A673 (cell line): Measurements from ENCODE around the gene MB21D2. TPM values are rescaled to one million over a fixed set of nuclear protein-coding genes. Genes with fewer than 3 reads are reported as not detected.

ENCODE experiments used
- BruUV-seq: library from RNA; stranded (reverse); fragments of 400-500 nt; replicated peaks from 2 replicates; lab custom pipeline; 2021; lab: Mats Ljungman, UMichigan
- CTCF ChIA-PET: fragments of 300-600 bp; sonication (Branson Sonifier 250); formaldehyde crosslinking; loops from one replicate; lab custom pipeline; 2022; ENCODE audit warnings: antibody characterized with exemption; lab: Charles Lee
- POLR2A ChIA-PET: fragments of 300-600 bp; sonication (Branson Sonifier 250); formaldehyde crosslinking; loops from one replicate; lab custom pipeline; 2022; ENCODE audit warnings: antibody characterized with exemption; ENCODE audit not compliant: low non-redundant PET; lab: Charles Lee
- DNase-seq: peaks from one replicate; pipeline ENCODE4 v3.0.0-alpha.2; 2015; ENCODE audit warnings: low spot score
- H3K27ac ChIP-seq: fragments of 200-600 bp; sonication (generic); 2 replicates; pipeline ENCODE4 v1.5.1; 2016; ENCODE audit warnings: mixed run types, low read depth, mild to moderate bottlenecking, mixed read lengths, antibody characterized with exemption, low read length; ENCODE audit not compliant: poor library complexity, severe bottlenecking
- H3K27me3 ChIP-seq: fragments of 200-600 bp; sonication (generic); replicated peaks from 2 replicates; pipeline ENCODE4 v1.6.1; 2017; ENCODE audit warnings: mixed run types, low read depth, mild to moderate bottlenecking, mixed read lengths, antibody characterized with exemption, low read length; ENCODE audit not compliant: insufficient read depth, poor library complexity
- H3K36me3 ChIP-seq: fragments of 200-600 bp; sonication (generic); 2 replicates; pipeline ENCODE4 v1.6.1; 2016; ENCODE audit warnings: mixed run types, mild to moderate bottlenecking, mixed read lengths, antibody characterized with exemption, low read length; ENCODE audit not compliant: insufficient read depth, poor library complexity, severe bottlenecking
- H3K4me1 ChIP-seq: fragments of 200-600 bp; sonication (generic); 2 replicates; pipeline ENCODE4 v1.6.1; 2017; ENCODE audit warnings: mixed run types, mild to moderate bottlenecking, mixed read lengths, antibody characterized with exemption, low read length; ENCODE audit not compliant: insufficient read depth, poor library complexity, severe bottlenecking
- H3K4me3 ChIP-seq: fragments of 200-600 bp; sonication (generic); 2 replicates; pipeline ENCODE4 v1.5.1; 2016; ENCODE audit warnings: low read depth, mixed run types, mild to moderate bottlenecking, mixed read lengths, low read length; ENCODE audit not compliant: poor library complexity, severe bottlenecking
- H3K9me3 ChIP-seq: fragments of 200-600 bp; sonication (generic); 2 replicates; pipeline ENCODE4 v1.6.1; 2016; ENCODE audit warnings: mixed run types, low read depth, mild to moderate bottlenecking, mixed read lengths, antibody characterized with exemption, low read length; ENCODE audit not compliant: poor library complexity, severe bottlenecking
- EZH2 ChIP-seq: fragments of 200-600 bp; sonication (generic); IDR thresholded peaks from 2 replicates; pipeline ENCODE4 v1.6.1; 2017; ENCODE audit warnings: borderline replicate concordance, low read depth, mild to moderate bottlenecking, mixed read lengths, antibody characterized with exemption, low read length; ENCODE audit not compliant: poor library complexity, severe bottlenecking
- intact Hi-C: fragments of 100-400 bp; cut with micrococcal nuclease; formaldehyde crosslinking; loops from one replicate; pipeline ENCODE4 v1.10.0; 2022; ENCODE audit not compliant: unreplicated experiment
- total RNA-seq: library from RNA; stranded (reverse); gene quantifications from 2 replicates; pipeline ENCODE4 v1.2.3, GENCODE V29; 2021
- TF ChIP-seq, protein P1 (sequence below): fragments of 300-800, 200-600 bp; sonication (generic); conservative IDR thresholded peaks from 2 replicates; pipeline ENCODE4 v1.5.1; 2017; ENCODE audit warnings: low read depth, mild to moderate bottlenecking, antibody characterized with exemption, low read length, moderate library complexity, mixed read lengths

Gene MB21D2
- total RNA-seq, 1 experiment from 2014 or later: 8.1 TPM

DNA sequence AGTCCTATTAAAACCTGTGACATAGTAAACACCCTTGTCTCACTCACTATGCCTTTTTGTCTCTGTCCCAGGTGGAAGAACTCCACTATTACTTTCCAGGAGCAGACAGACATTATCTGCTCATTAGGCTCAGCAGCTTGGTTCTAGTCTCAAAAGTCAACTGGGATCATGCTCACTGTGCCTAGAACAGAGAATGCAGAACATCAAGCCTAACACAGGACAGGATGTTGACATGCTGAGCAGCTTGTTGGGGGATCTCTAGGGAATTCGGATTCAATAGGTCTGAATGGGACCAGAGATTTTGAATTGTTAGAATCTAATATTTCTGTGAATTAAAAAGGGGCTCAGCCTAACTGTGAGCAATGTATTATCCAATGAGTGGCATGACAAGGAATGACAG lies 6.4 kb downstream of the MB21D2 start:
- Histone ChIP-seq H3K9me3 (no peaks in the 10 kb centered on the region), H3K27me3 (no peaks in the 10 kb centered on the region), H3K36me3 (no peaks in the 10 kb centered on the region), H3K4me1 (peaks cover 40% of the 10 kb centered on the region), H3K27ac (no peak overlapping the region), H3K4me3 (no peak overlapping the region)
- intact Hi-C loops: no loop called here
- TF ChIP-seq, protein P1, sequence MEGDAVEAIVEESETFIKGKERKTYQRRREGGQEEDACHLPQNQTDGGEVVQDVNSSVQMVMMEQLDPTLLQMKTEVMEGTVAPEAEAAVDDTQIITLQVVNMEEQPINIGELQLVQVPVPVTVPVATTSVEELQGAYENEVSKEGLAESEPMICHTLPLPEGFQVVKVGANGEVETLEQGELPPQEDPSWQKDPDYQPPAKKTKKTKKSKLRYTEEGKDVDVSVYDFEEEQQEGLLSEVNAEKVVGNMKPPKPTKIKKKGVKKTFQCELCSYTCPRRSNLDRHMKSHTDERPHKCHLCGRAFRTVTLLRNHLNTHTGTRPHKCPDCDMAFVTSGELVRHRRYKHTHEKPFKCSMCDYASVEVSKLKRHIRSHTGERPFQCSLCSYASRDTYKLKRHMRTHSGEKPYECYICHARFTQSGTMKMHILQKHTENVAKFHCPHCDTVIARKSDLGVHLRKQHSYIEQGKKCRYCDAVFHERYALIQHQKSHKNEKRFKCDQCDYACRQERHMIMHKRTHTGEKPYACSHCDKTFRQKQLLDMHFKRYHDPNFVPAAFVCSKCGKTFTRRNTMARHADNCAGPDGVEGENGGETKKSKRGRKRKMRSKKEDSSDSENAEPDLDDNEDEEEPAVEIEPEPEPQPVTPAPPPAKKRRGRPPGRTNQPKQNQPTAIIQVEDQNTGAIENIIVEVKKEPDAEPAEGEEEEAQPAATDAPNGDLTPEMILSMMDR: no peak
- no peak for TF ChIP-seq EZH2
- ChIA-PET POLR2A (no interaction called here), CTCF (no interaction called here)
- no TSS peak for BruUV-seq
- peak; percentile 29 for DNase-seq

DNA sequence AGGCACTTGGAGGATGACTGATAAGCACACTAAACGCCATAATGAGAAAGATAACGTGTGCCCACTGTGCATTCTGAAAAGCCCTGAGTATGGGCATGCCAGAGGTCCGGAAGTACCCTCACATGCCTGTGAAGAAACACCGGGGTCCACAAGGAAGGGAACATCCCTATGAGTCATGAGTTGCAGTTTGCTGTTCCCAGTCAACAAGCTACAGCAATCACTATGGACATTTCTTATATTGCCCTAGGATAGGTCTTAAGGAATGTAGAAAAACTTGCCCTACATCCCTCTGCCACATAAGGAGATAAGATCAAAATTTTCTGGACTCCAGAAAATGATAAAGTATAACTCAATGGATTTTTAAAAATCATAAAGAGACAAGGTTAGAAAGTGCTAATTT lies 9.9 kb downstream of the MB21D2 start:
- DNase-seq: no peak
- intact Hi-C loops: no loop called here
- H3K4me3 ChIP-seq: no peak overlapping the region
- H3K27me3 ChIP-seq: no peaks in the 10 kb centered on the region
- H3K27ac ChIP-seq: no peak overlapping the region
- BruUV-seq: no TSS peak
- CTCF ChIA-PET: no interaction called here
- peaks cover 3% of the 10 kb centered on the region for H3K9me3 ChIP-seq
- H3K4me1 ChIP-seq: peaks cover 27% of the 10 kb centered on the region
- TF ChIP-seq, protein P1: no peak
- TF ChIP-seq EZH2: no peak
- POLR2A ChIA-PET: no interaction called here
- no peaks in the 10 kb centered on the region for H3K36me3 ChIP-seq

DNA sequence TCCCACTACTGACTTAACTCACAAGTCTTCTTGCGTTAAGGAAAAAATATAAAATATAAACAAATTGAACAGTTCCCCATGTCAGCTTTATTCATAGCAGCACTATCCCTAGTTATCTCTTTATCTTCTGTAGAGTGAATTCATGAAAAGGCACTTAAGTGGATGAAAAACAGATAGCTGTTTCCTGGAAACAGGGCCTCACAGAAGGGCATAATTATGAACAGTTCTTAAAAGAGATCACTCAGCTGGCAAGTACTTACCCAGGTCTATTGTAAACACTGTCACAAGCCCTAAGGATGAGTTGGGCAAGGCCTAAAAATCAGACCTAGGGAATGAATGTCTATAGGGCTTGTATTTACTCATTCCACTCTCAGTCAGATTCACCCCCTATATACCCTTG lies 10.7 kb downstream of the MB21D2 start:
- no peak overlapping the region for H3K4me3 ChIP-seq
- H3K4me1 ChIP-seq: peaks cover 27% of the 10 kb centered on the region
- TF ChIP-seq EZH2: no peak
- TF ChIP-seq, protein P1: no peak
- intact Hi-C loops: no loop called here
- DNase-seq: peak; percentile 51
- no TSS peak for BruUV-seq
- H3K9me3 ChIP-seq: peaks cover 3% of the 10 kb centered on the region
- H3K27ac ChIP-seq: no peak overlapping the region
- POLR2A ChIA-PET: no interaction called here
- H3K27me3 ChIP-seq: no peaks in the 10 kb centered on the region
- CTCF ChIA-PET: no interaction called here
- H3K36me3 ChIP-seq: no peaks in the 10 kb centered on the region
